GM23248 (cell line): ENCODE results near the gene DMKN. TPM values are rescaled to one million over a fixed set of nuclear protein-coding genes. Genes with fewer than 3 reads are reported as not detected.

Experiments
- DNase-seq: peaks from one replicate; pipeline ENCODE4 v3.0.0-alpha.2; 2015
- H2AFZ ChIP-seq: fragments of 200-600 bp; sonication (generic); 2 replicates; pipeline ENCODE4 v1.6.1; 2016; ENCODE audit warnings: antibody characterized with exemption
- H3F3A ChIP-seq: fragments of 200-600 bp; sonication (generic); 2 replicates; pipeline ENCODE4 v1.6.1; 2016; ENCODE audit warnings: mild to moderate bottlenecking, antibody characterized with exemption, mixed run types; ENCODE audit not compliant: insufficient read depth
- H3K27ac ChIP-seq: fragments of 200-600 bp; sonication (generic); 2 replicates; pipeline ENCODE4 v1.5.1; 2016; ENCODE audit warnings: mild to moderate bottlenecking
- H3K27me3 ChIP-seq: fragments of 200-600 bp; sonication (generic); replicated peaks from 2 replicates; pipeline ENCODE4 v1.6.1; 2016; ENCODE audit warnings: mild to moderate bottlenecking; ENCODE audit not compliant: insufficient read depth
- H3K36me3 ChIP-seq: fragments of 200-600 bp; sonication (generic); 2 replicates; pipeline ENCODE4 v1.6.1; 2016; ENCODE audit warnings: low read depth, mild to moderate bottlenecking
- H3K4me1 ChIP-seq: fragments of 200-600 bp; sonication (generic); 2 replicates; pipeline ENCODE4 v1.6.1; 2016; ENCODE audit warnings: mild to moderate bottlenecking; ENCODE audit not compliant: insufficient read depth
- H3K4me2 ChIP-seq: fragments of 200-600 bp; sonication (generic); one replicate; pipeline ENCODE4 v1.6.1; 2016; ENCODE audit warnings: mild to moderate bottlenecking; ENCODE audit not compliant: unreplicated experiment
- H3K4me3 ChIP-seq: fragments of 200-600 bp; sonication (generic); 2 replicates; pipeline ENCODE4 v1.5.1; 2016; ENCODE audit warnings: mild to moderate bottlenecking
- H3K79me2 ChIP-seq: fragments of 200-600 bp; sonication (generic); 2 replicates; pipeline ENCODE4 v1.6.1; 2016; ENCODE audit warnings: mild to moderate bottlenecking; ENCODE audit not compliant: insufficient read depth
- H3K9ac ChIP-seq: fragments of 200-600 bp; sonication (generic); 2 replicates; pipeline ENCODE4 v1.6.1; 2016; ENCODE audit warnings: mild to moderate bottlenecking
- H3K9me2 ChIP-seq: fragments of 200-600 bp; sonication (generic); 2 replicates; pipeline ENCODE4 v1.6.1; 2016; ENCODE audit warnings: mixed run types, mild to moderate bottlenecking, moderate library complexity; ENCODE audit not compliant: insufficient read depth
- H3K9me3 ChIP-seq: fragments of 200-600 bp; sonication (generic); one replicate; pipeline ENCODE4 v1.6.1; 2017; ENCODE audit warnings: low read depth
- H4K20me1 ChIP-seq: fragments of 200-600 bp; sonication (generic); 2 replicates; pipeline ENCODE4 v1.6.0; 2016; ENCODE audit not compliant: insufficient read depth
- EZH2 ChIP-seq: fragments of 200-600 bp; sonication (generic); IDR thresholded peaks from 2 replicates; pipeline ENCODE4 v1.6.1; 2018; ENCODE audit warnings: antibody characterized with exemption, mild to moderate bottlenecking; ENCODE audit not compliant: insufficient read depth, poor library complexity, severe bottlenecking
- EZH2phosphoT487 ChIP-seq: fragments of 200-600 bp; sonication (generic); IDR thresholded peaks from 2 replicates; pipeline ENCODE4 v1.6.1; 2018; ENCODE audit warnings: antibody characterized with exemption, moderate library complexity, mild to moderate bottlenecking, low read depth; ENCODE audit not compliant: insufficient read depth
- WGBS, 2 experiments: methylation state at CpG; one replicate each; pipeline ENCODE4 v1.1.6; 2015 to 2017; ENCODE audit warnings: low lambda C conversion rate in 2 of 2, low coverage in 1 of 2; ENCODE audit errors: missing lambda C conversion rate in 2 of 2; 5-methylcytosine and 5-hydroxymethylcytosine counted together
- in situ Hi-C: fragments of 300-500 bp; cut with MboI; formaldehyde crosslinking; loops from 2 replicates; pipeline ENCODE4 v1.15.0; 2020
- polyA plus RNA-seq: library from polyadenylated mRNA; unstranded; fragments of >200 nt; fragmentation: Nextera tagmentation; extraction: Ambion mirVana; gene quantifications from 2 replicates; pipeline ENCODE4 v1.2.1, GENCODE V29; 2016
- total RNA-seq: library from RNA; depleted of rRNA; stranded (reverse); fragments of >200 nt; shearing (Covaris generic); gene quantifications from 2 replicates; pipeline ENCODE4 v1.2.3, GENCODE V29; 2014

Gene DMKN
- total and polyA plus RNA-seq, 2 experiments from 2014 or later: 25.4 to 34.5 TPM

DNA sequence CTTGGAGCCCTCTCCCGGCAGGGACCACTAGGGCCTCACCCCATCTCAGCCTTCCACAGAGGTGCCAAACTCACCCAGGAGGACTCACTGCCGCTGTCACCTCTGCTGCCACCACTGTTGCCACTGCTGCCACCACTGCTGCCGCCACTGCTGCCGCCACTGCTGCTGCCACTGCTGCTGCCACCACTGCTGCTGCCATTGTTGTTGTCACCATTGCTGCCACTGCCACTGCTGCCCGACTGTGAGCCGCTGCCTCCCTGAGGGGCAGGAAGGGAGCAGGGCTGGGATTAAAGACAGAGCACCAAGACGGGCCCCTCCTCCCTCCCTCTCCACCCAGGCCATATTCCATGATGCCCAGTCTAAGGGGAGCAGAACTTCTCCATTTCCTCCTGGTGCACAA is 2.1 kb downstream of the DMKN start:
- in situ Hi-C loops: no loop called here

DNA sequence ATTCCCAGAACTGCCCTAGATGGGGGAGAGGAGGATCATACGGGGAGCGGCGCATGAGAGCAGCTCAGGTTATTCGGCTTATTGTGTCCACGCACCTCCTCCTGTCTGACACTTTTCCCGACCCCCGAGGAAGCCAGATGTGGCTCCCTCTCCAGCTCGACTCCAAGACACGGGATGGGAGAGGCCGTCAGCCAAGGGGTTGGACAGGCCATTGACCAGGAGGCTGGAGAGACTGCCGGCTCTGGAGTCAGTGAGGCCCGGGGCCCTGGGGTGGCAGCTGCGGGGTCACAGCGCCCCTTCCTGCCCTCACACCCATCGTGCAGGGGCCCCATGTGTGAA is 2.9 kb downstream of the DMKN start:
- H3K27me3 ChIP-seq: no peaks in the 10 kb centered on the region
- in situ Hi-C loops: no loop called here
- H3K79me2 ChIP-seq: no peaks in the 10 kb centered on the region
- no peaks in the 10 kb centered on the region for H3F3A ChIP-seq
- no peaks in the 10 kb centered on the region for H3K36me3 ChIP-seq
- no peak overlapping the region for H3K27ac ChIP-seq
- H2AFZ ChIP-seq: peak overlapping the region; percentile 92; the same call in 1 of the 2 replicates
- H4K20me1 ChIP-seq: no peaks in the 10 kb centered on the region
- 8 to 10% methylated on average over 12 to 15 of the region's 15 CpGs for WGBS, 2 experiments
- H3K4me3 ChIP-seq: peak overlapping the region; percentile 75; the same call in 1 of the 2 replicates
- TF ChIP-seq EZH2 (no peak), EZH2phosphoT487 (no peak)
- DNase-seq: no peak
- H3K9me3 ChIP-seq: no peaks in the 10 kb centered on the region
- no peaks in the 10 kb centered on the region for H3K9me2 ChIP-seq
- H3K4me1 ChIP-seq: peaks cover 16% of the 10 kb centered on the region
- peak overlapping the region; percentile 96 for H3K4me2 ChIP-seq
- no peak overlapping the region for H3K9ac ChIP-seq

More for the DNA sequence above, 2.1 kb downstream of the DMKN start:
- H3K27me3 ChIP-seq: no peaks in the 10 kb centered on the region
- no peak overlapping the region for H3K27ac ChIP-seq
- H3K79me2 ChIP-seq: no peaks in the 10 kb centered on the region
- WGBS, 2 experiments: 72 to 77% methylated on average over 7 of the region's 7 CpGs
- no peak overlapping the region for H3K4me3 ChIP-seq
- no peaks in the 10 kb centered on the region for H3K9me2 ChIP-seq
- peaks cover 16% of the 10 kb centered on the region for H3K4me1 ChIP-seq
- H3K36me3 ChIP-seq: no peaks in the 10 kb centered on the region
- no peak overlapping the region for H2AFZ ChIP-seq
- H3K9ac ChIP-seq: no peak overlapping the region
- DNase-seq: no peak
- no peaks in the 10 kb centered on the region for H4K20me1 ChIP-seq
- H3K4me2 ChIP-seq: no peak overlapping the region
- no peaks in the 10 kb centered on the region for H3F3A ChIP-seq
- H3K9me3 ChIP-seq: no peaks in the 10 kb centered on the region
- TF ChIP-seq EZH2: no peak
- no peak for TF ChIP-seq EZH2phosphoT487

DNA sequence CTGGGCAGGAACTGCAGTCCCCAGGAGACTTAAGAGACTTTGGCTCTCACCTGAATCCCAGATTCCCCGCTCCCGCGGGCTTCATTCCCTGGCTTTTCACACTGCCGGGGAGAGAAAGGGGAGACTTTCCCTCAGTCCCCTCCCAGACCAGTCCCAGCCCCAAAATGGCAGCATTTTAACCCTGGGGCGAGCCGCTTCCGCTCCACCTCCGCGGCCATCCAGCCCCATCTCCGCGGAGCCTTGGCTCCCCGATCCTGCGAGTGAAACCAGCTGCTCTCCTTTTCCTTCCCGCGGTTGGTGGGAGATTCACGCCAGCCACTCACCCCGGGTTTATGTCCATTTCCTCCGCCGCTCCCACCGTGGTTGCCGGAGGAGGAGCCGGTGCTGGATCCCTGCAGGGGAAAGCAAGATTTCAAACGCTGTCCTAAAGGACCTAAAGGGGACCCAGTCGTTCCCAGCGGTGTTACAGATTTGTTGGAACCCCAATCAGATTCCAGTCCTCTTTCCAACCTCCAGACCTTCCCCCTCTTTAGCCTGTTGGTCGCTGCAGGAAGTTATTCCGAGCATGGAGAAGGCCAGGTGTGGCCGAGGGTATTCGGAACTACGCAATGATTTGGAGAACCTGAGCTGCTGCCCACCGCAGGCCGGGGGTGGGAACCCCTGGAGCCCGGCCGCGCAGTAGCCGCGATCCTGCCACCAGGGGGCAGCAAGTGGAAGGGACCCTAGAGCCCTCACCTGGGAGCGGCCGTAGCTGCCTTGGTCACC is 3.4 kb downstream of the DMKN start:
- Histone ChIP-seq H3K9ac (peak overlapping the region; percentile 50), H3K36me3 (no peaks in the 10 kb centered on the region), H3K9me2 (no peaks in the 10 kb centered on the region), H3K27ac (no peak overlapping the region), H3K79me2 (no peaks in the 10 kb centered on the region), H3K27me3 (no peaks in the 10 kb centered on the region), H3K4me1 (peaks cover 16% of the 10 kb centered on the region), H3K9me3 (no peaks in the 10 kb centered on the region), H3F3A (no peaks in the 10 kb centered on the region), H3K4me2 (peak overlapping the region; percentile 96), H3K4me3 (peak overlapping the region; percentile 75), H4K20me1 (no peaks in the 10 kb centered on the region), H2AFZ (peak overlapping the region; percentile 92)
- WGBS, 2 experiments: 2 to 4% methylated on average over 38 to 39 of the region's 39 CpGs
- TF ChIP-seq EZH2 (no peak), EZH2phosphoT487 (no peak)
- DNase-seq: peak; percentile 64
- in situ Hi-C loops: no loop called here

DNA sequence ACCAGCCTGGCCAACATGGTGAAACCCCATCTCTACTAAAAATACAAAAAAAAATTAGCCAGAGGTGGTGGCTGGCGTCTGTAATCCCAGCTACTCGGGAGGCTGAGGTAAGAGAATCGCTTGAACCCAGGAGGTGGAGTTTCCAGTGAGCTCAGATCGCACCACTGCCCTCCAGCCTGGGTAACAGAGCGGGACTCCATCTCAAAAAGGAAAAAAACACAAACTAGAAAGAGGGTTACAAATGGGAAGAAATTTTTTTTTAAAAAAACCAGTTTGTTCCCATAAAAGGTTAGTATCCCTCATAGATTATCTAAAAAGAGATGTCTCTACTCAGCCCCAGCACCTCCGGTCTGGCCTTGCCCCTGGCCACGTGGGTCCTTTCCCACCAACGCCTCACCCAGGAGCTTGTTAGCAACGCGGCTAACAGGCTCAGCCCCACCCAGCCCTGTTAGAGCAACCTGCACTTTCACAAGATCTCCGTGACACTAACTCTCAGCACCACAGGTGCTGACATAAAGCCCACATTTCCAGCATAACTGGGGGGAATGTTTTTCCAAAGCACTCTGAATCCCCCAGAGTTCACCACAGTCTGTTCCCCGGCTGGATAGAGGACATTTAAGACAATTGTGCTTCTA is 4.3 kb downstream of the DMKN start:
- Histone ChIP-seq H3K27me3 (no peaks in the 10 kb centered on the region), H3K4me3 (peak overlapping the region; percentile 75; the same call in 1 of the 2 replicates), H3K4me2 (no peak overlapping the region)

More for the DNA sequence above, 4.3 kb downstream of the DMKN start:
- Histone ChIP-seq H2AFZ (peak overlapping the region; percentile 92; the same call in 1 of the 2 replicates), H3F3A (no peaks in the 10 kb centered on the region), H4K20me1 (no peaks in the 10 kb centered on the region), H3K4me1 (peaks cover 12% of the 10 kb centered on the region), H3K27ac (no peak overlapping the region), H3K9me3 (no peaks in the 10 kb centered on the region), H3K9ac (no peak overlapping the region), H3K9me2 (no peaks in the 10 kb centered on the region), H3K79me2 (no peaks in the 10 kb centered on the region), H3K36me3 (no peaks in the 10 kb centered on the region)
- in situ Hi-C loops: no loop called here
- TF ChIP-seq EZH2phosphoT487 (no peak), EZH2 (no peak)
- 21 to 29% methylated on average over 12 of the region's 12 CpGs for WGBS, 2 experiments
- peak; percentile 38 for DNase-seq
